SKM-1 treated with dmso at 0.1 percent for 144 hours (cell line): Measurements from ENCODE around the gene NAALADL2.
"Not testable (repeated sequence)": the region's sequence is repeated elsewhere in the genome, so short reads cannot be mapped to it uniquely, and the experiment has no call there.

Experiments
- DNase-seq: peaks from one replicate; lab custom pipeline; 2025; ENCODE audit not compliant: unreplicated experiment; lab: John Stamatoyannopoulos, UW

The NAALADL2 gene

DNA sequence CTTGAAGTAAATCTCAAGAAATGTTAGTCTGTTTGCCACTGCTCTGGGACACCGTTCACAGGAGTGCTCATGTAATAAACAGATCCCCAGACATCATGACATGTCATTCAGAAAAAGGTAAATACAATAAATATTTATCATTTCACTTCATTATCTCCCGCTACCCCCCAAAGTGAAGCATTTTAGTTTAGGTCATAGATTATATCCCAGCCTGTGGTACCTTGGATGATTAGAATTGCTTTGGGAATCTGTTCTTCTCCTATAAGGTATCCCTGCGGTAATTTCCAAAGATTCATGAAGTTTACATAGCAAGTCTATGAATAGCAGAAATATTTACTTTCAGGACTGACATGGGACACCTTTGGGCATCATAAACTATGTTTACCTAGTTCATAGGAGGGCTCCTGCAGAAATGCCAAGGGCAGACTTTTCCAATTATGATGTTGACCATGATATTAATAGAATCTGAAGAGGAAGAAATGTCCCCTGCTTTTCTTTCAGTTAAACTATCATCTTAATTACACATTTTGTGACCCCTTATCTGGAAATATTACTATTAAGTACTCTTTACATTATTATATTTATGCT is 268.0 kb downstream of the NAALADL2 start:
- DNase-seq = no peak

DNA sequence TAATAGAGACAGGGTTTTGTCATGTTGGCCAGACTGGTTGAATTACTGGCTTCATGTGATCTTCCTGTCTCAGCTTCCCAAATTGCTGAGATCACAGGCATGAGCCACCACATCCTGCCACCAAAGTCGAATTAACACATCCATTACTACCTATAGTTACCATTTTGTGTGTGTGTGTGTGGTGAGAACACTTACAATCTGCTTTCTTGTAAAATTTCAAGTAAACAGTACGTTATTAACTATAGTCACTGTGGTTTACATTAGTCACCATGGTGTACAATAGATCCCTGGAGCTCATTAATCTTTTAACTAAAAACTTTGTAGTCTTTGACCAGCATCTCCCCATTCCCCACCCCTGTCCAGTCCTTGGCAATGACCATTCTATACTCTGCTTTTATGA is 270.0 kb downstream of the NAALADL2 start:
- DNase-seq = no peak

DNA sequence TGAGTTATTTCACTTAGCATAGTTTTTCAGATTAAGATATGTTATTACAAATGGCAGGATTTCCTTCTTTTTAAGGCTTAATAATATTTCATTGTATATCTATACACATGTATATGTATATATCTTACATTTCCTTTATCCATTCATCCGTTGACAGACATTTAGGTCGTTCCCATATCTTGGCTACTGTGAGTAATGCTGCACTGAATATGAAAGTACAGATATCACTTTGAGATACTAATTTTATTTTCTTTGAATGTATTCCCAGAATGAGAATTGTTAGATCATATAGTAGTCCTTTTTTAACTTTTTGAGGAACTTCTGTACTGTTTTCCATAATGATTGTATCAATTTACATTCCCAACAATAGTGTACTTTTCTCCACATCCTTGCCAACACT is 270.4 kb downstream of the NAALADL2 start:
- DNase-seq = no peak

DNA sequence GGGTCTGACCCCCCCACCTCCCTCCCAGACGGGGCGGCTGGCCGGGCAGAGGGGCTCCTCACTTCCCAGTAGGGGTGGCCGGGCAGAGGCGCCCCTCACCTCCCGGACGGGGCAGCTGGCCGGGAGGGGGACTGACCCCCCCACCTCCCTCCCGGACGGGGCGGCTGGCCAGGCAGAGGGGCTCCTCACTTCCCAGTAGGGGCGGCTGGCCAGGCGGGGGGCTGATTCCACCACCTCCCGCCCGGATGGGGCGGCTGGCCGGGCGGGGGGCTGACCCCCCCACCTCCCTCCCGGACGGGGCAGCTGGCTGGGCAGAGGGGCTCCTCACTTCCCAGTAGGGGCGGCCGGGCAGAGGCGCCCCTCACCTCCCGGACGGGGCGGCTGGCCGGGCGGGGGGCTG is 272.7 kb downstream of the NAALADL2 start:
- not testable (repeated sequence) for DNase-seq

DNA sequence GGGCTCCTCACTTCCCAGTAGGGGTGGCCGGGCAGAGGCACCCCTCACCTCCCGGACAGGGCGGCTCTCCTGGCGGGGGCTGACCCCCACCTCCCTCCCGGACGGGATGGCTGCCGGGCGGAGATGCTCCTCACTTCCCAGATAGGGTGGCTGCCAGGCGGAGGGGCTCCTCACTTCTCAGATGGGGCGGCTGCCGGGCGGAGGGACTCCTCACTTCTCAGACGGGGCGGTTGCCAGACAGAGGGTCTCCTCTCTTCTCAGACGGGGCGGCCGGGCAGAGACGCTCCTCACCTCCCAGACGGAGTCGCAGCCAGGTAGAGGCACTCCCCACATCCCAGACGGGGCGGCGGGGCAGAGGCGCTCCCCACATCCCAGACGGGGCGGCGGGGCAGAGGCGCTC is 273.6 kb downstream of the NAALADL2 start:
- DNase-seq = not testable (repeated sequence)

DNA sequence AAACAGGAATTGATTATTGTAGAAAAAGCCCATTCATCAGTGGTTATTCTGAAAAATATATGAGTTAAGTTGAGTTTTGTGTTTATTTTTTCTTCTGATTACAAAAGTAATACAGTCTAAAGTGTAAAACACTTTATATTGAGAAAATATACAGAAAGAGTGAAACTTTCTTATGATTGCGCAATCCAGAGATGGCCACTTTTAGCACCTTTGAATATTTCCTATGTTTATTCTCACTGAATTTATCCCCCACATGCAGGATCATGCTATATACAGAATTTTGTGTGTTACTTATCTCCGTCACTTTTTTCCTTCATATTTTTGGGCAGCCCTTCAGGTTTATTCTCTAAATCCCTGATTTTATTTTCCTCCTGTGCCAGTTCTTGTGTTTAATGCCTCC is 285.2 kb downstream of the NAALADL2 start:
- DNase-seq = no peak

DNA sequence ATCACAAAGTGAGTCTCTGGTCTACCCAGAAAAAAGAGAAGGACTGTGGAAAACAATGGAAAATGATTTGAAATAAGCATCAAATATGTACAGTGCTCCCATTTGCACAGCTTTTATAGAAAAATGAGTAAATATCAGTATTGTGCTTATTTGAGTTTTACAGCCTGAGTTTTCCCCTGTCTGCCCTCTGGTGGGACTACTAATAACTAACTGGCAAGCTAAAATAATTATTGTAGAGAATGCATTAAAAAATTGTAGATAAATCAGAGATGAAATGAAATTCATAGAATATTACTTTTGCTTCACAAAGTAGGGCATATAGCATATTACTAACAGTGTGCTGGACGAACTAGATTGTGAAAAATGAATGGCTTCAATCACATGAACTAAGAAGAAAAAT is 287.1 kb downstream of the NAALADL2 start:
- DNase-seq = no peak

DNA sequence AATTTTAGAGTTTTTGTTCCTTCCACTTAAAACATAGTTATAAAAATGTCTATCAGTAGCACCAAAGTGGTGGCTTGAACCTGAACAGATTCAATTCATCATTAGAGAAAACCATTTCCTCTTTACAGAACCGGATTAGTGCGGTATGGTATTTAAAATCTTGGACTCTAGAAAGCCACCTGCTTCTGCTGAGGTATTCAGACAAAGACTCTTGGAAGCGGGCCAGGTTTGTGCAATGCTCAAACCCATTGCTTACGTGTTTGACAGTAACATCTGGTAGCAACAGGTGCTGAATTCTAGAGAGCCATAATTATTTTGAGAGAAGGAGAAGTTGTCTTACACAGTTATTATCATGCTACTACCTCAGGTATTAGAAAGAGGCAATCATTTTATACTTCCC is 290.5 kb downstream of the NAALADL2 start:
- DNase-seq = no peak

DNA sequence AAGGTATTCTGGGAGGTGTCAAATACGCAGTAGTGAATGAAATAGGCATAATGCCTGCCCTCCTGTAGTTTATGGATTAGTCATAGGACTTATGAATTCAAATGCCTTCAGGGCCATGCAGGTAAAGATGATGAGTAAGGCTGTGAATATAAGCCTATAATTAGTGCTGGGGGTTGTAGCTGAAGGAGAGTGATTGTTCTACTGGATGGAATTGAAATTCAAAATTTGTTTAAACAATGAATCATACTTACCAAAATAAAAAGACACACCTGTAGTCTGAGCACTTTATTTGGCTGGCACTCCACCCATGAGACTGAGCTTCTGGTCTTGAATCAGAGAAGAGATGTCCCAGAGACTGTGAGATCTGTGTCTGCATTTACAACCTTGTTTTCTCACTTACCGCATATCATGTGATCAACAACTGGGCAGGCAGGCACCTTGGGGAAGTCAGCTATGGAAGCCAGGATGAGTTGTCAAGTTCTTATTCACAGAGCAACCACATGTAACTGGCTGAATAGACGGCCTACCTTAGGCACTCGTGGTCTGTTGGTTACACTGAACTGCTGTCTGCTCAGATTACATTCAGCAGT is 291.8 kb downstream of the NAALADL2 start:
- no peak for DNase-seq

DNA sequence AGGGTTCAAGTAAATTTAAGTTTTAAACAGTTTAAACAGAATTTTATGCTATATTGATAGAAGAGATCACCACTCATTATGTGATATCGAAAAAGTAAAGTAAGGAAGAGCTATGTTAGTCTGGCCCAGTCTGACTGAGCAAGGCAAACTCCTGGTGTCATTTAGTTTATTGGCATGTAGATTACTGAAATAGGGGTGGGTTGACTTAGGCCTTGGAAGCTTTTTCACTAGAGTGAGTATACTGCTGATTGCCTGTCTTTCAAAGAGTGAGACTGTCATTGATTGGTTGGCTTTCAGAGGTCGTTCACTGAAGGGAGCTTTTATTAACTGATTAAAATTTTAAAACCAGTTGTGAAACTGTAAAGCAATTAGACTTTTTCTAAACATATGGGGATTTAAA is 294.5 kb downstream of the NAALADL2 start:
- no peak for DNase-seq

DNA sequence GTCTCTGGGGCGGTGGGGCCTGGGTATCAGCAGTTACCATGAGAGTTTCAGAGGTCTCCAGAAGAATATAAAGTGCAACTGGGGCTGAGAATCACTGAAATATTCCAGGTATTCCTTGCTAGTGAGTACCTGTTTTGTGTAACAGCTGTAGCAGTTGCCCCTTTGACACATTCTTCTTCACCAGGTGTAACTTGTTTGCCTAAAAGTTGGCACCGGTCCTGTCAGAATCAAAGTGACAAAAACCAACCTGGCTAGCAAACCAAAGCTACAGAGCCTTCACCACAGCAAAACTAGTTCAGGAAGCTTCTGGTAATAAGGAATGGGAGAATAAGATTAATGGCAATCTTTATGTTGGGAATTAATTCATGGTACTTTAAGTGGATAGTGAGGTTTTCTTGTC is 296.0 kb downstream of the NAALADL2 start:
- DNase-seq = no peak

DNA sequence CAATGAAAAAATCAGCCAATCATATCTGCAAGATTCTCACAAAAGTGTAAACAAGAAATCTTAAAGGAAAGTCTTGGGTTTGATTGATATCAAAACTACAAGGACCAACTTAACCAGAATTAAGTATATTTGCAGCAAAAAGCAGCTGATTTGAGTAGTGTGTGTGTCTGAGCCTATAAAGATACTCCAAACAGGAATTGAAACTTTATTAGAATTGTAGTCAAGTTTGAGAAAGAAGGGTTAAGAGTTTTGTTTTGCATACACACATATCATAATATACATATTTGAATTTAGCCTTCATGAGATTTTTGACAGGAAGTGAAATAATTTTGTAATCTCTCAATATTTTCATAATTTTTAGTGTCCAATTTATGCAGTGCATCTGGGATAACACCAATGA is 300.1 kb downstream of the NAALADL2 start:
- DNase-seq = no peak

DNA sequence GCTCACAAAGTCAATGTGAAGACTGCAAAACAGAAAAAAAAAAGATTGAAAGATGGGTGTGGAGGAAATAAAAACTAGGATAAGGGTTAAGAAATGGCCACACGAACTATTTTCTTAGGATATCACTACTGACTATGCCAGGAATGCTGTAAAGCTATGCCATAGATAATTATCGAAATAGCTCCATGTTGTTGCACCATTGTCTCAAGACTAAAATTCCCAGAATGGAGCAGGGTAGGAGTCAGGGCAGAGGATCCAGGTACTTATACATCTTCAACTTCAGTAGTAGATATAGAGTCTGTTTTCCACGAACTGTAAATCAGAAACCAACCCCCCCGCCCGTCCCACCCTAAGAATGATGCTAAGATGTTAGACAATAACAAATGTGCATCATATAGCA is 302.2 kb downstream of the NAALADL2 start:
- no peak for DNase-seq

DNA sequence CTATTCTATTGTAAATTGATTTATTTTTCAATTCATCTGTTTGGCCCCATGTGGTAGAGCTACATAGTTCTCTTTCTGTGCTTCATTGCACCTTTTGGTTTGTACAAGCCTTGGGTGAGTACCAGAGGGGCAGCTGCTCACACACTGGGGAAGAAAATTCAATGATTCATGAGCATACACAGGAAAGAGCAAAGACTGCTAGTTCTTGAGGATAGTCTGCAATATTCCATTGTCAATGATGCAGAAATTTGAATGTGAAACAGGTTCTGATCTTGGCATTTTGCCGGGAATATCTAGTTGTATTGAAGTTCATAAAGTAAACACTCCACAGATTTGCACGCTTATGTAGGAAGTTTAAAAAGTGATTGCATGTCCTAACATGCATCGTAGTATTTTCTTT is 304.6 kb downstream of the NAALADL2 start:
- DNase-seq = no peak

DNA sequence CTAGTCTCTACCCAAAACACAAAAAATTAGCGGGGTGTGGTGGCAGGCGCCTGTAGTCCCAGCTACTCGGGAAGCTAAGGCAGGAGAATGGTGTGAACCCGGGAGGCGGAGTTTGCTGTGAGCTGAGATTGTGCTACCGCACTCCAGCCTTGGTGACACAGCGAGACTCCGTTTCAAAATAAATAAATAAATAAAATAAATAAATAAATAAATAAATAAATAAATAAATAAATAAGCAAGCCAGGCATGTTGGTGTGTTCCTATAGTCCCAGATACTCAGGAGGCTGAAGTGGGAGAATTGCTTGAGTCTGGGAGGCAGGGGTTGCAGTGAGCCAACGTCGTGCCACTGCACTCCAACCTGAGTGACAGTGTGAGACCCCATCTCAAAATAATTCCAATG is 314.0 kb downstream of the NAALADL2 start:
- not testable (repeated sequence) for DNase-seq

DNA sequence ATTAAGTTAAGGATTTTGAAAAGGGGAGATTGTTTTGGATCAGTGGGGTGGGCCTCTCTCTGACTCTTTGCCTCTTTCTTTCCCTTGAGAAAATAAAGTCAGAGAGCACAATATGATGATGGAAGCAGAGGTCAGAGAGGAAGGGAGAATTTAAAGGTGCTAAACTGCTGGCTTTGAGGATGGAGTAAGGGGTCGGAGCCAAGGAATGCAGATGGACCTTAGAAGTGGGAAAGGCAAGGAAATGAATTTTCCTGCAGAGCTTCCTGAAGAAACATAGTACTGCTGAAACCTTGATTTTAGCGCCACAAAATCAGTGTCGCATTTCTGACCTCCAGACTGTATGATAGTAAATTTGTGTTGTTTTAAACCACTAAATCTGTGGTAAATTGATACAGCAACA is 317.4 kb downstream of the NAALADL2 start:
- DNase-seq = no peak

DNA sequence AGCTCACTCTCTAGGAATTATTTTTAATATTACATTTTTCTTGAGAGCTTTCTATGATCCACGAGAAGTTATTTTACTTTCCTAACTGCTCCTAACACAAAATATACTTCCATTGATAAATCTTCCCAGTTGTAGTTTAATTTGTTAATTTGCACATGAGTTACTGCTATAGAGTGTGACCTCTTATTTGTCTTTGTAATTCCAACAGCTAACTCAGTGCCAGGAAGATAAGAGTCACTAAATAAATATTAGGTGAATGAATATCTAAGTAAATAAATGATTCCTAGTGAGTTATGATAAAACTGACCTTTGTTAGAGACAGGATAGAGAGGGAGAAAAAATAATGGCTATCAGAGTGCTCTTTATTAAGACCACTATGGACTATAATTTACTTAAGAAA is 319.9 kb downstream of the NAALADL2 start:
- DNase-seq = no peak

DNA sequence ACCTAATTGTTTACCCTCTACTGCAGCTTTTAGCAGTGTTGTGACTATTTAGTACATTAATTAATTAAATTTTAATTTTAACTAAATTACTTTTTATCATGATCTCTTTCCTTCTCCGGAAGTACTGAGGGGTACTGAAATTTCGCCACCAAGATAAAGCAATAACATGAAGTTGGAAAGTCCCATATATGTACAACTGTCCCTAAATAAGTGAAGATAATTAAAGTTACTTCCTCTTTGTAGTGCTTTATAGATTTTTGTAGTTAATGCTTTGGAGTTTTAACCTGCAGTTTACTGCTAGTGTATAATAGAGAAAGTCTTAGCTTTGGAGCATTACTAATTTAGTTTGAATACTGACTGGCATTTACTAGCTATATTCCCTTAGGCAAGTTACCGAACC is 325.3 kb downstream of the NAALADL2 start:
- DNase-seq = no peak

DNA sequence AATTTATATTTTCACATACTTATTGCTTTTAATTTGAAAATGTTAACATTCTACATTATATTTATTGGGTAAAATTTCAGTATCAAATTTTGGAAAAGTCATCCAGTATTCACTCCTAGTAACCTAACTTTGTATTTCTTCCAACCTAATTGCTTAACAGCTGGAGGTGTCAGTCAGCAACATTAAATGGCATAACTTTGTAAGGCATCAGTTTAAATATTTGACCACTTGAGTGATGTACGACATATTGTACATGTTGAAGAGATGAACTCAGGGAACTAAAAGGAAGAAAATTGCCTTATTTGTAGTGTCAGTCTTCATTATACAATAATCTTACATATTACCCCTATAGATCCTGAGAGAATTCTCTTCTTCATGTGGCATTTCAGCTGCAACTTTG is 326.8 kb downstream of the NAALADL2 start:
- DNase-seq = no peak

DNA sequence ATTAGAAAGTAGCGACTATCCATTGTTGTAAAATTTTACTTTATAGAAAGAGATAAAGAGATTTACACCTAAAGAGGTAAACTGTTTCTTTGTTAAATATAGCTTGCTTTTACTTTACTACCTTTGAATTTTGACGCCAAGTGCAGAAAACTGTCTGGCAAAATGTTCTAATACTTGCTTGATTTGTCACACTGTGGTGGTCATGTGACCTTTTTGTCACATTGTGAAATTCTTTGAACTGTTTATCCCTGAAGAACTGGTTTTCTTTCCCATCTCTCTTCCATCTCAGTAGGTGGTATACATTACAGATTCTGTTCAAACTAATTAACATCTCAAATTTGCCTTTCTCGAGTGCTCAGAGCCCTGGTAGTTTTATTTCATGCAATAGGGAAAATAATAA is 327.4 kb downstream of the NAALADL2 start:
- no peak for DNase-seq

DNA sequence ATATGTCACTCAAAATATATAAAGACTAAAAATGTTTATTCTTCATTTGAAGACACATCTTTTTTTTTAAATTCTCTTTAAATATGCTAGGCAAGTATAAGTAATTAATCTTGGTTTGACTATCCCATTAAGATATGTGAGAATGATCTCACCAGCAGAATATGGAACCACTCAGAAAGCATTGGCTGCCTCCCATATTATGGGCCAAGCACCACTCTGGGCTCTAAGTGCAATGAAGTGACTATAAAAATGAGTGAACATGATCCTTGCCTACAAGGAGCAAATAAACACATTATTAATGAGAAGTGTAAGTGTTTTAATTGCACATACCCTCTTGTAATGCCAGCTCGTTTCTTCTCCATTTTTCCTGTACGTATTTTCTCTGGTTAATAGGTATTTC is 328.5 kb downstream of the NAALADL2 start:
- DNase-seq = no peak

DNA sequence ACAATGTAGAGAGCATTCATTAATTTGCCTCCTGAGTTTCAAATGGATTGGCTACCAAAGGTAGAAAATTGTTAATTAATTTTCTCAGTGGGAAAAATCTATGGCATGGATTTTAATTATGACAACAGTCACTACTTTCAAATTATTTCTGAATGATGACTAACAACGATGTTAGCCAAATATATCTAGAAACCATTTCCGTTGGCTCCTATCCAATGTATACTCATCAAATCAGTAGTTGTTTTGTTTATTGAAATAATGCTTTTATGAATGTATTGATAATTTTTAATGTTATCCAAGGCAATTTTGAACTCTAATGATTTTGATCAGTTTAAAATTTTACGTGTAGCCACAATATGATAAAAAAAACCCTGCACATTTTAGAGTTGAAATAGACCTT is 333.4 kb downstream of the NAALADL2 start:
- no peak for DNase-seq

DNA sequence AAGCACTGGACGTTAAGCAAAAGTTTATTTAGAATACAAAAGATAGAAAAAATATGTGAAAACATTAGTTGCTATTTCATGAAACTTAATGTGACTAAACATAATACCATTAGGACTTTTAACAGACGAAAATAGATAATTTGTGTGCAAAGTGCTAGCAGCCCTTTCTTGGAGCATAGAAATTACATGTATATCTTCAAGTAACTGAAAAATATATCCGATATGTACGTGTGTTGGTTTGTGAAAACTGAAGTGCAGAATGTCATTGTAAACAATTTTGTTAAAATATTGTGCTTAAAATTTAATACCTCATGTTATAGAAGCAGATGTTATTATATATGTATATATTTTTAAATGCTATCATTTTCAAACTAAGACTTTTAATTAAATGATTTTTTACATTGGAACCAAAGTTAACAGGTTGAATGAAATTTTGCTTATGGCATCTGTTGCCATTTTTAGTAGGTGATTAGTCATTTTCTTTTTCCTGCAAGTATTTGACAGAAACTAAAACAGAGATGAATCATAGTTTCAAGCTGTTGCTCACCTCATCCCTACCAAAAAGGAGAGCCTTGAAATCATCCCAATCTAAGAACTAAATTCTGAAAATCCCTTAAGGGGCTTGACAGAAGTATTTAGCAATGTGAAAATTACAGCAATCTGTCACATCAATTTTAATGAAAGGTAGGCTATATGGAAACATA is 334.8 kb downstream of the NAALADL2 start:
- DNase-seq = no peak
